ENCODE results near the gene SEPTIN5.

The SEPTIN5 gene

DNA sequence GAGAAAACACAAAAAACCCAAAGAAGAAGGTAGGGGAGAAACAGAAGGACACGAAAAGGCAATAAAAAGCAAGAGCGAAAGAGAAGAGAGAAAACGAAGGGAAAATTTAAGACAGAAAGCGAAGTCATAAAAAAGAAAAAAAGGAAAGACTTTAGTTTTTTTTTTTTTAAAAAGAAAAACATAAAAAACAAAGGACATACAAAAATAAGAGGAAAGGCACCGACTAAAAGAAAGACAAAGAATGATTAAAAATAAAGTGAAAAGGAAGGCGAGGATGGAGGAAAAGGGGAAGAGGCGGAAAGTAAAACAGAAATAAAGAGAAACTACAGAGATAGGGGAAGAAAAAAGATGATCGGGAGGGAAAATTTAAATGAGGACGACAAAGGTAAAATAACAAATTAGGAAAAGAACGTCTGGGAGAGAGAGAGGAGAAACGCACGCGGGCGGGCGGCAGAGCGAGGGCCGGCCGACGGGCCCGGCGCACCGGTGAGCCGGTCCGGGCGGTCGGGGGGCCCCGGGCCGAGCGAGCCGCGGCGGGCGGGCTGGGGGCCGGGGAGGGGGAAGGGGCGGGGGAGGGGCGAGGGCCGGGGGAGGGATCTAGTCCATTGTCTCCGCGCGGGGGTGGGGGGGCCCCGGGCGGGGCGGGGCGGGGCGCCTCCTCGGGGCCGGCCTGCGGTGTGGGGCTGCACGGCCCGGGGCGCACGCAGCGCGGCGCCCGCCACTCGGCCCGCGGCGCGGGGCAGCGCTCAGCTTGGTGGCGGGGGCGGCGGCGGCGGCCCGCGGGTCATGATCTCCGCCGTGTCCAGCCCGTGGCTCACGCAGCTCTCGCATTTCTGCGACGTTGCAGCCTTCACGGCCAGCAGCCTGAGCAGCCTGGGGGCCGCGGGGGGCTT, 46.0 kb downstream of the SEPTIN5 start, which contains the start of gene TBX1:
TBX1 (plus strand) TSS at position 721 of the 893 bp plus-strand sequence; CDS start at position 787, 66 bp downstream.
- DNase-seq (ENCODE audit: low read depth in 2 of 2, low spot score in 1 of 2): no peak

DNA sequence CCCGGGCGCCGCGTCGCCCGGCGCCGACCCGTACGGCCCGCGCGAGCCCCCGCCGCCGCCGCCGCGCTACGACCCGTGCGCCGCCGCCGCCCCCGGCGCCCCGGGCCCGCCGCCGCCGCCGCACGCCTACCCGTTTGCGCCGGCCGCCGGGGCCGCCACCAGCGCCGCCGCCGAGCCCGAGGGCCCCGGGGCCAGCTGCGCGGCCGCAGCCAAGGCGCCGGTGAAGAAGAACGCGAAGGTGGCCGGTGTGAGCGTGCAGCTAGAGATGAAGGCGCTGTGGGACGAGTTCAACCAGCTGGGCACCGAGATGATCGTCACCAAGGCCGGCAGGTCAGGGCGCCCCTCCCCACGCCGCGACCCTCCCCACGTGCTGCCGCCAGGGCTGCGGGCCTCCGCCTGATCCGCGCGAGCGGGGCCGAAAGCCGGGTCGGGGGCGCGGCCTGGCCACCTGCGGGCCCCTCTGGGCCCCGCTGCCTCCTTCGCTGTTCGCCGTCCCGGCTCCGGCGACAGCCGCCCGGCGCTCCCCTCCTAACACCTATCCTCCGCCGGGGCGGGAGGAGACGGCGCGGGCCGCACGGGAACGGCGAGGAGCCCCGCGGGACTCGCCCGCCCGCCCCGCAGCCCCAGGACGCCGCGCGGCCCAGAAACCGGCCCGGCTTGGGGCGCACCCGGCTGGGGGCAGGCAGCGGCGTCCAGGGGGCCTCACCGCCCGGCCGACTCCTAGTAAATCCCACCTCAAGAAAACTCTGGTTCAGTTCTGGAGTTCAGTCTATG, 46.8 kb downstream of the SEPTIN5 start:
- no peak for DNase-seq (ENCODE audit: low read depth in 2 of 2, low spot score in 1 of 2)

DNA sequence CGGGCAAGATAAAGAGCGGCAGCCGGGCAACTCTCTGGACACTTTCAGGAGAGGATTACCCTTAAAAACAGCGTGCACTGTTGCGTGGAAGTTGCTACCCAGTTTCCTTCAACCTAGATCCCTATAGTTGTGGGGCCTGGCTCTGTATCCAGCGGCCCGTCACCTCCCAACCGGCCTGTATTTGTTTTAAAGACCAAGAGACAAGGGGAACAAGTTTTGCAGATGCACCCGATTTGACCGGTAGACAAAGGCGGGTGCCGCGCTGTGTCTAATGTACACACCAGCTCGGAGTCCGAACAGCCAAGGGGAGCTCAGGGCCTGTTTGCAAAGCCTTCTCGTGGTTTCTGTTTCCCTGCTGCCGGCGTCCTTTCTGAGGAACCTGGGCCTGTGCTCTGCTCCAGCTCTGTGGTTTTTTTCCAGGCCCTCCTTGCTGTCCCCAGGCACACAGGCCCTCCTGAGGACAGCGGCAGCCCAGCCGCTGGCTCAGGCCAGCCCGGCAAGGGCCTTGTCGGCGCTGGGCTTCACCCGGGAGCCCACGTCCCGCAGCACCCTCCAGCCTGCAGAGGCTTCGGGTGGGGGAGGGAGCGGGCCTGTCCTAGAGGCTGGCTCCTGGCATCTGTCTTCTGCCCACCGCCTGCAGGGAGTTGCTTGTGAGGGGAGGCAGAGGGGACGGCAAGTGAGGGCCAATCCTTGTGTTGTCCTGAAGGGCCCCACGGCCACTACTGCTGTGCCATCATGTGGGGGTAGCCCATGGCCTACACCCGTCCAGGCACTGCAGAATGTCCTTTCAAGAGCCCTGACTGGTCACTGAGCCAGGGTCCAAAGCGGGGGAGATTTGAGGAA, 47.6 kb downstream of the SEPTIN5 start:
- no peak for DNase-seq (ENCODE audit: low read depth in 2 of 2, low spot score in 1 of 2)

DNA sequence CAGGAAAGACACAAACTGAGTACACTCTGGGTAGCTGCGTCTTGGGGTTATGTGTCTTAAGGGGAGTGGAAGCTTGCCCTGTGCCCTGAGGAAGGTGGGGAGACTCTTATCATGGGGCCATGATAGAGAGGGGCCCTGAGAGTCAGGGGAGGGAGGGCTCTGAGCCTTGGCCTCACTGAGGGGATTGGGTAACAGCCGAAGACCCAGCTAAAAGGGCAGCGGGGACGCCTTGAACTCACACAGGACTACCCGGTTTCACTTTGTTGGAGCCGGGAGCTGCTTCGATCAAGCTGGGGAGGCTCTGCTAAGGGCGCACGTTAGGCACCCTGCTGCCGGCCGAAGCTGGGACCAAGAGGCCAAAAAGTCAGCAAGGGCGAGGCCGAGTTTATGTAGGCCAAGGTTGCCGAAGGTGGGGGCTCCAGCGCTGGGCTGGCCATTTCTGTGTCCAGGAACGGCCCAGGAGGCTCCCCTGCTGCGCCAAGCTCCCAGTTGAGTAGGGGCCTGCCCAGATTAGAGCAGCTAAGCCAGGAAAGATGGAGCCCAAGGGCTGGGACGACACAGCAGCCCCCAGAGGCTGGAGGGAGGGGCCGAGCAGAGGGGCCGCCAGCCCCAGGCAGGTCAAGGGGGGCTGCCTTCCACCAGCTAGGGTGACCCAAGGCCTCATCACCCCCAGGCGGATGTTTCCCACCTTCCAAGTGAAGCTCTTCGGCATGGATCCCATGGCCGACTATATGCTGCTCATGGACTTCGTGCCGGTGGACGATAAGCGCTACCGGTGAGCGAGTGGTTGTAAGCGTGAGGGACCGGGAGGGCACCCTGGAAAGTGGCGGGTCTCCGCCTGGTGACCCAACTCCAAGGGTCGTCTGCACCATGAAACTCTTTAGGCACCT, 48.5 kb downstream of the SEPTIN5 start:
- no peak for DNase-seq (ENCODE audit: low read depth in 2 of 2, low spot score in 1 of 2)

DNA sequence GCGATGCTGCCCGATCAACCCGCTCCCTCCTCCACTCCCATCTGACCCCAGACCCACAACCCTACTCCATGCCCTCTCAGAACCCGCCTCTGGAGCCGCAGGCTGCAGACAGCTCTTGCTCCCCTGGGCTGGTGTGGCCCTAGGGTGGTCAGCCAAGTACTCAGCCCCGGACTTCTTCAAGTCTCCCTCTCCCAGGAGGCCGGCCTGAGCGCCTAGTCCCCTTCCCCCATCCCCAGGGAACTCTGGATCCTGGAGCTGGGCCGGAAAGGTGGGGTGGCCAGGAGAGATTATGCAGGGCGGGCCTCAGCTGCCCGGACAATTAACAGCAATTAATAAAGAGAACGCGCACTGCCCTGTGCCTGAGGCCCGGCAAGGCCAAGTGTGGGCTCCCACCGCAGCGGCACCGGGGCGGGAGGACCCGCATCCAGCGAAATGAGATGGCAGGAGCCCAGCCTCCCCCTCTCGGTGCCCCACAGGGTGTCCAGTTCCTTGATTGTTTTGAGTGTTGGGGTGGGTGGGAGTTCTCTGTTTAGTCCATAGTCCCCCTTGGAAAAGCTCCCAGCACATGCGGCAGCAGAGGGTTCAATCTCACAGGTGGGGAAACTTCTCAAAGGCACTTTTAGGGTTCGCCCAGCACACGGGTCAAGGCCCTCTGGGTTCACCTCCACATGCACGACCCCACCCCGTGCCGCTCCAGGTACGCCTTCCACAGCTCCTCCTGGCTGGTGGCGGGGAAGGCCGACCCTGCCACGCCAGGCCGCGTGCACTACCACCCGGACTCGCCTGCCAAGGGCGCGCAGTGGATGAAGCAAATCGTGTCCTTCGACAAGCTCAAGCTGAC, 49.4 kb downstream of the SEPTIN5 start:
- no peak for DNase-seq (ENCODE audit: low read depth in 2 of 2, low spot score in 1 of 2)

DNA sequence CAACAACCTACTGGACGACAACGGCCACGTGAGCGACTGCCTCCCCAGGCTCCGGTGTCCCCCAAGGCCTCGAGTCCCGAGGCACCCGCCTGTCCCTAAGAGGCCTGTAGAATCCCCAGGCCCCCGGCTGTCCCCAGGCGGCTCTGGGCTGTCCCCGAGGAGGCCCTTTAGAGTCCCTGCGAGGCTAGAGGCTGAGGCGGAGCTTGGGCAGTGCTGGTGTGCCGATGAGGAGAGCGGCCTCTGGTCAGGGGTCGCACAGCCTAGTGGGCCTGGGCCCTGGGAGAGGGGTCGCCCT, 49.9 kb downstream of the SEPTIN5 start:
- DNase-seq (ENCODE audit: low read depth in 2 of 2, low spot score in 1 of 2): no peak

DNA sequence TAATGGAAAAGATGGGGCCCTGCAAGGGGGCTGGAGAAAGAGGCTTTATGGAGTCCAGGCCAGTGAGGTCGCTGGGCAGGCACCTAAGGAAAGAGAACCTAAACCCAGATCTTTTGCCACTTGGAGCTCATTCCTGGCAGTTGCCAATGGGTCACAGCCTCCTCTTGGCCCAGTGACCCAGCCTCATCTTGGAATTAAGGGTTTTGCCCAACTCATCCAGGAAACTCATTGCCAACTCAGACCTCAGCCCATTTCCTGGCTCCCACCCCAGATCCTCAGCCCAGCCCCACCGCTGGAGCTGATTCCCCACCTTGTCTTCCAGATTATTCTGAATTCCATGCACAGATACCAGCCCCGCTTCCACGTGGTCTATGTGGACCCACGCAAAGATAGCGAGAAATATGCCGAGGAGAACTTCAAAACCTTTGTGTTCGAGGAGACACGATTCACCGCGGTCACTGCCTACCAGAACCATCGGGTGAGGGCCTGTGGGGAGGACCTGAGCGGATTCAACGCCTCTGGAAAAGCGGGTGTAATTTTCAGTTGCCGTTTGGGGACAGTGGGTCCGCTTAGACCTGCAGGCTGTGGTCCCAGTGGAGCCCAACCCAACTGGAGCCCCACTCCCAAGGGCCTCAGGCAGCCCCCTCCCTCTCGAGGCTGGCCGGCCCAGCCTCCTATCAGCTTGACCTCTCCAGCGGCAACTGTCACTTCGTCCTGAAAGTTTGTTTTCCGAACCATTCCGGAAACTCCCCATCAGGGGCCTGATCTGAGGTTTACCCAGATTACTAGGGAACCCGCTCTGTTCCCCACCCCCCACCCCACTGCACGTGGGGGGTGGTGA, 50.6 kb downstream of the SEPTIN5 start:
- DNase-seq (ENCODE audit: low read depth in 2 of 2, low spot score in 1 of 2): no peak

DNA sequence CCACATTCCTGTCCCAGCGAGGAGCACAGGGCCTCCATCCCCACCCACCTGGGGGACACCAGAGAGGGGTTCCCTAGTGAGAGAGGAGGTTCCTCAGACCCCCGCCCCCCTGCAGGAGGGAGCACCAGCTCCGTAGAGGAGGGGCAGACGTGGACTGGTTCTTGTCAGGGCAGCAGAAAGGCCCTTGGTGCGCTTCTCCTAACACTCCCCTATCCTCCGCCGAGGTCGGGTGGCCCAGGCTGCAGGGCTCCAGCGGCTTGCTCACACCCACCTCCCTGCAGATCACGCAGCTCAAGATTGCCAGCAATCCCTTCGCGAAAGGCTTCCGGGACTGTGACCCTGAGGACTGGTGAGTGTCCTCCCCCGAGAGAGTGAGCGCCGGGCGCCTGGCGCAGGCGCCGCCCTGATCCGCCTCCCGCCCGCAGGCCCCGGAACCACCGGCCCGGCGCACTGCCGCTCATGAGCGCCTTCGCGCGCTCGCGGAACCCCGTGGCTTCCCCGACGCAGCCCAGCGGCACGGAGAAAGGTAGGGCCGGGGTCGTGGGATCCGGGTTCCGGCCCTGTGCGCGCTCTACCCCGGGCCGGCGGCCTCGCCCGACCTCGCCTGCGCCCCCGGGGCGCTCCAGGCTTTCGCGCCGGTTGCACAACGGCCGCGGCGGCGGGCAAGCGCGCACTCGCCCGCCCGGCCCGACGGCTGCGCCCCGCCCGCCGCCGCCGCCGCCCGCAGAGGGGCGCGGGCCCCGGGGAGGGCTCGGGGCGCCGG, 51.4 kb downstream of the SEPTIN5 start:
- no peak for DNase-seq (ENCODE audit: low read depth in 2 of 2, low spot score in 1 of 2)

DNA sequence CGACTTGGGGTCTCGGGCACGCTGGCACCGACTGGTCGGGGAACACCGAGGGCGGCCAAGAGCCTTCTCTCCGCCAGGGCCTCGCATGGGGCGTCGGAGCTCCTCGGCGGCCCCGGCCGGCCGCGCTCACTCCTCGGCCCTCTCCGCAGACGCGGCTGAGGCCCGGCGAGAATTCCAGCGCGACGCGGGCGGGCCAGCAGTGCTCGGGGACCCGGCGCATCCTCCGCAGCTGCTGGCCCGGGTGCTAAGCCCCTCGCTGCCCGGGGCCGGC, 51.9 kb downstream of the SEPTIN5 start:
- no peak for DNase-seq (ENCODE audit: low read depth in 2 of 2, low spot score in 1 of 2)

DNA sequence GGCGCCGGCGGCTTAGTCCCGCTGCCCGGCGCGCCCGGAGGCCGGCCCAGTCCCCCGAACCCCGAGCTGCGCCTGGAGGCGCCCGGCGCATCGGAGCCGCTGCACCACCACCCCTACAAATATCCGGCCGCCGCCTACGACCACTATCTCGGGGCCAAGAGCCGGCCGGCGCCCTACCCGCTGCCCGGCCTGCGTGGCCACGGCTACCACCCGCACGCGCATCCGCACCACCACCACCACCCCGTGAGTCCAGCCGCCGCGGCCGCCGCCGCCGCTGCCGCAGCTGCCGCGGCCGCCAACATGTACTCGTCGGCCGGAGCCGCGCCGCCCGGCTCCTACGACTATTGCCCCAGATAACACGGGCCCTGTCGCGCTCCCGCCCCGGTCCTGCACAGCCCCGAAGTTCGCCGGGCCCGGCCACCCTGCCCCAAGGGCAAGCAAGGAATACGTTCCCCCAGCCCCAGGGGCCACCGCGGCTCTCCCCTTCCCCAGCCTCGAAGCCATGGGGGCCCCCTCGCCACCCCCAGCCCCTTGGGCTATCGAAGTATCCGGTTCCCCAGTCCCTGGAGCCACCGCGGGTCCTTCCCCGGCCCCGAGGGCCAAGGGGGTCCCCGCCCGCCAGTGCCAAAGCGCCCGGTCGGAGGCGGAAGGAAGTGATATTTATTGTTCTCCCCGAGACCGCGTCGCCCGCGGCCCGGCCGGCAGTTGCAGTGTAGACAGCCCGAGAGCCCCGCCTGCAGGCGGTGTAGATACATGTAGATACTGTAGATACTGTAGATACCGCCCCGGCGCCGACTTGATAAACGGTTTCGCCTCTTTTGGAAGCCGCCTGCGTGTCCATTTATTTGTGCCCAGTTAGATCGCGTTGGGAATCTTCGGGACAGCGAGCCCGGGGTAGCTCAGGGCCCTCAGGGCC, 52.5 kb downstream of the SEPTIN5 start:
- DNase-seq (ENCODE audit: low read depth in 2 of 2, low spot score in 1 of 2): peak in 1 of 2 donors; percentile 12

DNA sequence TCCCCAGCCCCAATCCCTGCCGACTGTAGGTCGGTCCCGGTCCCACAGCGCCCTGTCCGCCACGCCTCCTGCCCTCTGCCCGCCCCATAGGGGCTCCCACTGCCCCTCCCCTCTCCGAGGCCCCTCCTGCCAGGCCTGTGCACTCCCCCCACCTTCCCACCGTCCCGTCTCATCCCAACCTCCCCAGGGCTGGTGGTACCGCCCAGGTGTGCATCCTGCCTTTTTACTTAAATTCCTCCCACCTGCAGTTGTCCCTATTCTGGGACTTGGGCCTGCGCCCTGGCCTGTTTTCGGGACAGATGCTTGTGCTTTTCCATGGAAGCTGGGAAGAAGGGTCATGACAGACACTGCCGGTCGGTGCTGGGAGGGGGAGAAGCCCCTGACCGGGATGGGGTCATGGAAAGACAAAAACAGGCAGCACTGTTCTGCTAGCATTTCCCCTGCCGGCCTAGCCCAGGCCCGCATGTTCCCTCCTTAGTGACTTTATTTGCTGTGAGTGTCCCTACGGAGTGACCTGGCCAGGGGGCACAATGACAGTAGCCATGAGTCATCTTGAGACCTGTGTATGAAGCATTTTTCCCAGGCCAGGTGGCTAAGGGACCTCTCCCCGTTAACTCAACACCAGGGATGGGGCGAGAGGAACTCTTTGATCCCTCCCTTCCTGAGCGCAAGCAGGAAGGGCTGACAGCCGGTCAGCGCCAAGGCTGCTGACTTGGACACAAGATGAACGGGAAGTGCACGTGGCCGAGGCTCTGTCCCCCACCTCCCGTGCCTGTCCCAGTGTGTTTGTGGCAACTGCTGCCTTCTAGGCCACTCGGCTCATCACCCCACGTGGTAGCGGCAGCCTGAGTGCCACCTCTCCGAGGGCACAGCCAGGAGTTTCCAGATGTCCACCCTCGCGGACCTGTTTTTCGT, 53.4 kb downstream of the SEPTIN5 start:
- DNase-seq (ENCODE audit: low read depth in 2 of 2, low spot score in 1 of 2): no peak

DNA sequence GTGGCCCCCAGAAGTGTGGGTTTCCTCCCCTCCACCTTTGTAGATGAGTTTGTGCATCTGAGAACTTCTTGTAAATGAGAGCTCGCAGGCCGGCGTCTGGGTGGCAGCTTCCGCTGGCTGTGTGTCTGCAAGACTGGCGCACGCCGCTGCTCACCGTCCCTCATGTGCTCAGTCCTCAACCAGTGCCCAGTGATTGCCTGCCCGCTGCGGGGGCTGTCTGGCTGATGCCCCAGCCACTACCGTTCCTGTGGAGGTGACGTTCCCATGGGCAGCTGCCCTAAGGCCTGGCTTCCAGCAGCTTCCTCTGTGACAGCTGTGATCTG, 55.1 kb downstream of the SEPTIN5 start:
- DNase-seq (ENCODE audit: low read depth in 2 of 2, low spot score in 1 of 2): no peak

DNA sequence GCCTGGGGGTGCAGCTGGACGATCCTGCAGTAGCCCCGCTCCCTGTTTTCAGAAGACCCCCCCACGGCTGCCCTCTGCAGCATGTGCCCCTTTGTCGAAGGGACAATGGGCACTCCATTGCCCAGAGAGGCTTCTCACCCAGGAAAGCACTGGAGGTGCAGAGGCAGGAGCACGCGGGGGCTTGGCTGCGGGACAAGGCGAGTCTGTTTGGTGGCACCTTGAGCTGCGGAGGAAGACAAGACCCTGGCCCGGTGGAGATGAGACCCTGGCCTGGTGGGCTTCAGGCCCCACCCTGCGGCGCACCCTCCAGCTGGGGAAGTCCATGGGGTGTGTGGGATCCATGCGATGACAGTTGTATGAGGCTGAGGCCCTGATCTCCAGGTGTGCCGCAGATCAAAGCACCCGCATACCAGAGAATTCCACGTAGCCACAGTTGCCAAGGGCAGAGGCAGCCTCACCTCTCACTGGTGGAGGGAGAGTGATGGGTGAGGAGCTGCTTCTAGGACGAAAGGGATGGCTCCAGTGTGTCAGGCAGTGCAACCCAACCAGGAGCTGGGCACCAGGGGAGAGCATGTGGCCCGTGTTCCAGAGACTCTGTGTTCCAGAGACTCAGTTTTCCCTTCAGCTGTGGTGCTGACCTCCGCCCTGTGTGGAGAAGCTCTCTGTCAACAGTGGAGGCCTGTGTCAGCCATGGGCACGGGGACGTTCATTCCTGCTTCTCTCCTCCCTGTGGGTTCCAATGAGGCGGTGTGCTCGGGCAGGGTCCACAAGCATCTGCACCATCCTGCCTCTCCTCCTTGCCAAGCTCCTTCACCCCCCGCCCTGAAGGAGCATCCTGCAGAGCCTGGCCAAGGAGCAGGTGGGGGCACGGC, 56.3 kb downstream of the SEPTIN5 start:
- no peak for DNase-seq (ENCODE audit: low read depth in 2 of 2, low spot score in 1 of 2)

DNA sequence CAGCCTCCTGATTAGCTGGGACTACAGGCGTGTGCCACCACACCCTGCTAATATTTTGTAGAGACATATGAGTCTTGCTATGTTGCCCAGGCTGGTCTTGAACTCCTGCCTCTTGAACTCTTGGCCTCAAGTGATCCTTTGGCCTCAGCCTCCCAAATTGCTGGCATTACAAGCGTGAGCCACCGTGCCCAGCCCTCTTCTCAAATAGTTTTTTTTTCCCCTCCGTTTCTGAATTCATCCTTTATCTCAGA, 58.0 kb downstream of the SEPTIN5 start:
- DNase-seq (ENCODE audit: low read depth in 2 of 2, low spot score in 1 of 2): no peak

Measured in stimulated activated CD8-positive, alpha-beta memory T cell treated with anti-CD3 and anti-CD28 coated beads, Interleukin-4, amount 100 ng/mL, for 4 hours (primary cell).